GM12874 (cell line): Measurements from ENCODE around the gene CD109.

ENCODE experiments used
- CTCF ChIP-seq: IDR thresholded peaks from 2 replicates; pipeline ENCODE4 v1.5.1; 2011; ENCODE audit warnings: low read depth, mild to moderate bottlenecking, control low read depth, low read length, moderate library complexity; ENCODE audit not compliant: insufficient read depth

The CD109 gene

GRCh38 chr6:73706971-73707370 lies 11.0 kb downstream of the CD109 start:
- TF ChIP-seq CTCF, result no peak

GRCh38 chr6:73710470-73710869 lies 14.5 kb downstream of the CD109 start:
- no peak for TF ChIP-seq CTCF

- TF ChIP-seq CTCF, result no peak
Measured at GRCh38 chr6:73710948-73711347, 14.9 kb downstream of the CD109 start.

- no peak for TF ChIP-seq CTCF
Measured at GRCh38 chr6:73712535-73713173, 16.7 kb downstream of the CD109 start.

GRCh38 chr6:73713426-73714147 lies 17.6 kb downstream of the CD109 start:
- TF ChIP-seq CTCF, result no peak

- no peak for TF ChIP-seq CTCF
Measured at GRCh38 chr6:73719046-73719445, 23.0 kb downstream of the CD109 start.

- TF ChIP-seq CTCF, result no peak
Measured at GRCh38 chr6:73722318-73723060, 26.5 kb downstream of the CD109 start.
